Measurements from ENCODE around the gene ZNF618. TPM values are rescaled to one million over a fixed set of nuclear protein-coding genes. Genes with fewer than 3 reads are reported as not detected.

Gene ZNF618
- polyA plus RNA-seq, 1 of the 3 experiments (the other 2 are of a cell fraction), result 6.2 TPM

- H3K27ac ChIP-seq (ENCODE audit: low read depth in 2 of 2, low read length in 1 of 2), result no peak overlapping the region
- 94% methylated on average over 7 of the region's 7 CpGs for WGBS (ENCODE audit: low lambda C conversion rate)
- no peak overlapping the region for H3K4me2 ChIP-seq
- DNase-seq, result no peak
- ChIA-PET POLR2A (no interaction called here), CTCF (interaction anchor here (1.0 to 3.7 kb wide), 2 partner anchors 216 to 224 kb away, joined by 5 to 26 read pairs; no protein-coding TSS in a partner anchor)
- TF ChIP-seq GABPA (IDR thresholded peaks at IDR 0.05; ENCODE audit: low read depth), result no peak
- no peak for TF ChIP-seq TAF1 (IDR thresholded peaks at IDR 0.05; ENCODE audit: borderline replicate concordance, low read depth, low read length)
- TF ChIP-seq TCF12 (IDR thresholded peaks at IDR 0.05), result no peak
- no peak for TF ChIP-seq FOSL2 (IDR thresholded peaks at IDR 0.05; ENCODE audit: borderline replicate concordance, low read depth)
- TF ChIP-seq GATA2 (CRISPR knock-in tag; IDR thresholded peaks at IDR 0.05), result no peak
- TF ChIP-seq POLR2AphosphoS5 (IDR thresholded peaks at IDR 0.05; ENCODE audit: low read depth, low read length), result no peak
- no peak for TF ChIP-seq NFIC (IDR thresholded peaks at IDR 0.05; ENCODE audit: borderline replicate concordance)
- TF ChIP-seq MAX (IDR thresholded peaks at IDR 0.05; ENCODE audit: low read depth), result no peak
- no peak for TF ChIP-seq MXI1 (IDR thresholded peaks at IDR 0.05; ENCODE audit: low read depth, low read length)
- no peak for TF ChIP-seq EZH2phosphoT487 (IDR thresholded peaks at IDR 0.05; ENCODE audit: borderline replicate concordance, low read depth)
- no peak for TF ChIP-seq RAD21 (IDR thresholded peaks at IDR 0.05; ENCODE audit: low read length)
- no peak for TF ChIP-seq RFX5 (IDR thresholded peaks at IDR 0.05; ENCODE audit: low read length)
- no peak for TF ChIP-seq JUND (IDR thresholded peaks at IDR 0.05)
- no peak for TF ChIP-seq EP300 (IDR thresholded peaks at IDR 0.05; ENCODE audit: borderline replicate concordance in 1 of 2, low read depth in 1 of 2, low read length in 1 of 2)
- no peak for TF ChIP-seq REST (IDR thresholded peaks at IDR 0.05; ENCODE audit: low read depth, low read length)
- no peak for TF ChIP-seq NRF1 (IDR thresholded peaks at IDR 0.05; ENCODE audit: low read depth, low read length)
- H3F3A ChIP-seq (replicated peaks; ENCODE audit: insufficient read depth), result no peaks in the 10 kb centered on the region
- no peaks in the 10 kb centered on the region for H4K20me1 ChIP-seq (ENCODE audit: insufficient read depth)
- H3K36me3 ChIP-seq (replicated peaks in 1 of 2; ENCODE audit: control insufficient read depth in 1 of 2, insufficient read depth in 2 of 2, low read length in 1 of 2), result peaks cover 10 to 61% of the 10 kb centered on the region in 2 experiments
- no peaks in the 10 kb centered on the region; a peak in 1 of 4 replicates for H3K4me1 ChIP-seq (ENCODE audit: control insufficient read depth in 1 of 2, insufficient read depth in 2 of 2, low read depth in 1 of 2, low read length in 1 of 2)
- H2AFZ ChIP-seq (ENCODE audit: low read depth), result no peak overlapping the region
- H3K27me3 ChIP-seq (ENCODE audit: insufficient read depth), result no peaks in the 10 kb centered on the region
- no peaks in the 10 kb centered on the region for H3K9me3 ChIP-seq
- H3K9ac ChIP-seq, result no peak overlapping the region
- no peaks in the 10 kb centered on the region for H3K79me2 ChIP-seq (ENCODE audit: insufficient read depth)
- no peaks in the 10 kb centered on the region for H3K9me2 ChIP-seq
- no peak overlapping the region for H3K4me3 ChIP-seq (ENCODE audit: low read depth in 2 of 2, low read length in 1 of 2)
These were observed 155.0 kb downstream of the ZNF618 start for GRCh38 chr9:114031037-114031630.
